GM08714 (cell line): ENCODE data around the gene GLT8D1.
"Not testable (repeated sequence)": the region's sequence is repeated elsewhere in the genome, so short reads cannot be mapped to it uniquely, and the experiment has no call there.

Experiments used
- H3K4me3 ChIP-seq: fragments of 200-500 bp; sonication (Bioruptor generic); 2 replicates; pipeline ENCODE4 v1.5.1; 2014; ENCODE audit warnings: mild to moderate bottlenecking, low read length, inconsistent platforms
- ZNF274 ChIP-seq: IDR thresholded peaks from 2 replicates; pipeline ENCODE4 v1.6.1; 2012; ENCODE audit warnings: mild to moderate bottlenecking, low read depth, low read length

GLT8D1 gene

GRCh38 chr3:52679811-52680210 is 25.8 kb downstream of the GLT8D1 start:
- no peak for TF ChIP-seq ZNF274
- H3K4me3 ChIP-seq, result no peak overlapping the region

- H3K4me3 ChIP-seq, result no peak overlapping the region
- TF ChIP-seq ZNF274, result no peak
These were observed 26.4 kb downstream of the GLT8D1 start for GRCh38 chr3:52679199-52679538.

- H3K4me3 ChIP-seq, result no peak overlapping the region
- TF ChIP-seq ZNF274, result no peak
These were observed 27.1 kb downstream of the GLT8D1 start for GRCh38 chr3:52678265-52679198.

GRCh38 chr3:52676201-52676600 is 29.4 kb downstream of the GLT8D1 start:
- not testable (repeated sequence) for H3K4me3 ChIP-seq

GRCh38 chr3:52671676-52672075 is 33.9 kb downstream of the GLT8D1 start:
- H3K4me3 ChIP-seq, result no peak overlapping the region

GRCh38 chr3:52670621-52671521 is 34.7 kb downstream of the GLT8D1 start:
- H3K4me3 ChIP-seq, result no peak overlapping the region
- TF ChIP-seq ZNF274, result no peak

More at GRCh38 chr3:52671676-52672075, 33.9 kb downstream of the GLT8D1 start:
- TF ChIP-seq ZNF274, result no peak

DNA sequence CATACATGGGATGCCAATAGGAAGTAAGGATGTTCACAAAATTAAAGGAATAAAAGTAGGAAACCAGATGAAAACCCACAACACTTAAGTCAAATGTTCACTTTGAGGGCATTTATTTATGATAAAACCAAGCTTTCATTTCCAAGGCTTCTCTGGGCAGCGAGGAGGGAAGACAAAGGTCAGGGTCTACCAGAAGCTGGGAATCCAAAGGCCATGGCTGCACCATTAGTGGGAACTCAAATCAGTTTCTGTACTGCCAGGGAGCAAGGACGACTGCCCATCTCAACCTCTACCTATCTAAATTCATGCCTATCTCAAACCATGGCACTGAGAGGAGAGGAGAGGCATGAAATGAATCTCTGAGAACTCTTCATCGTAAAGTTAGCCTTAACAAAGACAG is 42.5 kb downstream of the GLT8D1 start:
- no peak overlapping the region for H3K4me3 ChIP-seq
- TF ChIP-seq ZNF274, result no peak

DNA sequence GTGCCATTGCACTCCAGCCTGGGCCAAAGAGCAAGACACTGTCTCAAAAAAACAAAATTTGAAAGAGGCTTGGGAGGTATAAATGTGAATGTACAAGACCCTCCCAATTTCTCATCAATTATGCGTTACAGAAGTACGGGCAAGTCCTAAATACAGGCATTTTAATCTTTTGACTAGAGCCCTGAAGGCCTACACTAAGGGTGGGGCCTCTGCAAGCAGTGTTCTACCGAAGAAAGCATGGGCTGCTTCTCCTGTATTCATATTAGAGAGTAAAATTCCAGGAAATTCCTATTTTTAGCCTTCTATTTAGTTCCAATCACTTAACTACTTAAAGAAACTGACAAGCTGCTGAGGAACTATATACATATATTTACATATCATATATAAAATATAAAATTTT is 45.5 kb downstream of the GLT8D1 start:
- TF ChIP-seq ZNF274, result no peak
- H3K4me3 ChIP-seq, result no peak overlapping the region

- TF ChIP-seq ZNF274, result no peak
- H3K4me3 ChIP-seq, result no peak overlapping the region
These were observed 49.7 kb downstream of the GLT8D1 start for GRCh38 chr3:52655895-52656294.

DNA sequence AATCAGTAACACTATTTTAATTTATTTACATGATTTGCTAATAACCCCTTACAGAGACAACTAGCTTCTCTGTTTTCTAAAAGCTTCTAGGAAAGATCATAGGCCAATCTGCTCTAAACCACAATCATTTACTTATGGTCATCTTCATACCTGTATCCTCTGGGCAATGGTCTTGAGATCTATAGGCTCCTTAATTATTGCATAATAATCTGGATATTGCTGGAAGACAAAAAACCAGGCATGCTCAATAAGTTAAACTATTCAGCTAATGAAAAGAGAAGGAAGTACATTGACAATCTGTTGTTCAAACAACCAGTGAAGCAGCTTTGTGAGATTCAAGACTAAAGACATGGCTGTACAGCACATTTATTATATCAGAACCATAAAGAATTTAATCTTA is 54.0 kb downstream of the GLT8D1 start:
- no peak for TF ChIP-seq ZNF274

GRCh38 chr3:52650439-52650838 is 55.2 kb downstream of the GLT8D1 start:
- no peak for TF ChIP-seq ZNF274
- no peak overlapping the region for H3K4me3 ChIP-seq

More for the DNA sequence above, 54.0 kb downstream of the GLT8D1 start:
- no peak overlapping the region for H3K4me3 ChIP-seq

DNA sequence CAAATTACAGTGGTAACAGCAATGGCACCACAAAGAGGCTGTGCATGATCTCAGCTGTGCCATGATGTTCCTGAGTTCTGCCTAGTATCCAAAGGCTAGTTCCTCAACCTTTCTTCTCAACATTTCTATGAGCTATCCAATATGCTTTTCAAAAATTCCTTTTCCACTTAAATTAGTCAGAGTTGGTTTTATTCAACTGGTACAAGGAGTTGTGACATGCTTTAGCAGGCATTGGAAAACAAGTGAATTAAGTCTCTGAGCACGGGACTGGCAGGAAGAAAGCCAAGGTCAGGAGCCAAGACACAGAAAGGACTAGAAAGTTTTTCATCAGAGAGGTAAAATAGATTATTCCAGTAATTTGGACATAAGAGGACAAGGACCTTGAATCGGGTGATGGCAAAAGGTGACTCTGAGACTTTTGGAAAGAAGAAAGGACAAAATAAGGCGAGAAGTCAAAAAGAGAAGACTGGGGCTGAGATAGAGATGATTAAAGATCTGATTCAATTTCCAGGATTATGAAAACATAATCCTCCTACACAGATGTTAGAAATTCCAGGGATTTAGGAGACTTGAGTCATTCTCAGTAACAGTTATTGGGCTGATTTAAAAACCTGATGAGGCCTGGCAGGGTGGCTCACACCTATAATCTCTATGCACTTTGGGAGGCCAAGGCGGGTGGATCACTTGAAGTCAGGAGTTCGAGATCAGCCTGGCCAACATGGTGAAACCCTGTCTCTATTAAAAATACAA is 56.0 kb downstream of the GLT8D1 start:
- no peak overlapping the region for H3K4me3 ChIP-seq
- TF ChIP-seq ZNF274, result no peak

- H3K4me3 ChIP-seq, result no peak overlapping the region
- no peak for TF ChIP-seq ZNF274
These were observed 60.0 kb downstream of the GLT8D1 start for GRCh38 chr3:52645549-52645948.
